HG02642 (cell line): Measurements from ENCODE around the gene ABCC3.

ENCODE experiments used
- ATAC-seq: cut with Tn5 transposase; IDR thresholded peaks from one replicate; pipeline ENCODE4 v1.9.1; 2021; ENCODE audit warnings: mild to moderate bottlenecking; ENCODE audit not compliant: unreplicated experiment, poor library complexity

Gene ABCC3

GRCh38 chr17:50634224-50634914 lies at the start of gene ABCC3:
TSS of gene ABCC3 (plus strand) at chr17:50634881. CDS start at chr17:50634937, 56 bp downstream.
- ATAC-seq, result no peak

- no peak for ATAC-seq
Observed at GRCh38 chr17:50585346-50585745, 49.3 kb upstream of the ABCC3 start.

GRCh38 chr17:50585891-50586290 lies 48.8 kb upstream of the ABCC3 start:
- ATAC-seq, result no peak

- no peak for ATAC-seq
Observed at GRCh38 chr17:50586421-50587247, 48.0 kb upstream of the ABCC3 start.

- ATAC-seq, result no peak
Observed at GRCh38 chr17:50587571-50587970, 47.1 kb upstream of the ABCC3 start.

- ATAC-seq, result no peak
Observed at GRCh38 chr17:50588391-50589049, 46.2 kb upstream of the ABCC3 start.

GRCh38 chr17:50589095-50589705 lies 45.5 kb upstream of the ABCC3 start:
- ATAC-seq, result no peak

- ATAC-seq, result no peak
Observed at GRCh38 chr17:50590946-50591737, 43.5 kb upstream of the ABCC3 start.

GRCh38 chr17:50593321-50593720 lies 41.4 kb upstream of the ABCC3 start:
- no peak for ATAC-seq

GRCh38 chr17:50594128-50594823 lies 40.4 kb upstream of the ABCC3 start:
- no peak for ATAC-seq

GRCh38 chr17:50594892-50595291 lies 39.8 kb upstream of the ABCC3 start:
- no peak for ATAC-seq

- no peak for ATAC-seq
Observed at GRCh38 chr17:50596191-50597037, 38.3 kb upstream of the ABCC3 start.

GRCh38 chr17:50598487-50598886 lies 36.2 kb upstream of the ABCC3 start:
- ATAC-seq, result no peak

- no peak for ATAC-seq
Observed at GRCh38 chr17:50599606-50600005, 35.1 kb upstream of the ABCC3 start.

- no peak for ATAC-seq
Observed at GRCh38 chr17:50601823-50602375, 32.8 kb upstream of the ABCC3 start.

- no peak for ATAC-seq
Observed at GRCh38 chr17:50602836-50603235, 31.8 kb upstream of the ABCC3 start.

GRCh38 chr17:50603340-50603739 lies 31.3 kb upstream of the ABCC3 start:
- ATAC-seq, result no peak

GRCh38 chr17:50604513-50604912 lies 30.2 kb upstream of the ABCC3 start:
- no peak for ATAC-seq
